Esophagus muscularis mucosa (tissue), 4 donors: ENCODE results near the gene UPP2. TPM values are rescaled to one million over a fixed set of nuclear protein-coding genes. Genes with fewer than 3 reads are reported as not detected.

Experiments used
- DNase-seq: peaks from one replicate; pipeline ENCODE4 v3.0.0-alpha.2; 2017; ENCODE audit errors: extremely low spot score
- H3K27ac ChIP-seq, 4 donors: fragments of 200-600 bp; sonication (generic); replicated peaks in 1 of 4; 1 replicate in 3 of 4; 2 replicates in 1 of 4; pipeline ENCODE4 v1.5.1; 2016 to 2019; ENCODE audit warnings: mild to moderate bottlenecking in 1 of 4
- H3K27me3 ChIP-seq, 4 donors: fragments of 200-600 bp; sonication (generic); one replicate each; pipeline versions ENCODE4 v1.5.1 to v1.6.0; 2016 to 2019
- H3K36me3 ChIP-seq, 4 donors: fragments of 200-600 bp; sonication (generic); one replicate each; pipeline ENCODE4 v1.5.1; 2016 to 2019
- H3K4me1 ChIP-seq, 4 donors: fragments of 200-600 bp; sonication (generic); one replicate each; pipeline ENCODE4 v1.5.1; 2016 to 2019
- H3K4me3 ChIP-seq, 4 donors: fragments of 200-600 bp; sonication (generic); 1 replicate in 2 of 4; 2 replicates in 2 of 4; pipeline ENCODE4 v1.5.1; 2016 to 2019; ENCODE audit warnings: mild to moderate bottlenecking in 4 of 4, moderate library complexity in 1 of 4
- H3K9me3 ChIP-seq, 4 donors: fragments of 200-600 bp; sonication (generic); 1 replicate in 3 of 4; 2 replicates in 1 of 4; pipeline ENCODE4 v1.5.1; 2016 to 2019
- CTCF ChIP-seq, 3 experiments: fragments of 200-600 bp in 2 of 3; fragments of 450-650 bp in 1 of 3; sonication (generic) in 2 of 3; IDR thresholded peaks; one replicate each; pipeline ENCODE4 v1.5.1; 2017 to 2019; ENCODE audit warnings: antibody characterized with exemption in 3 of 3, mild to moderate bottlenecking in 2 of 3, moderate library complexity in 1 of 3
- EP300 ChIP-seq: sonication (generic); formaldehyde crosslinking; IDR thresholded peaks from one replicate; pipeline ENCODE4 v1.6.1; 2017; ENCODE audit warnings: antibody characterized with exemption
- POLR2A ChIP-seq: fragments of 450-650 bp; IDR thresholded peaks from one replicate; pipeline ENCODE4 v1.6.1; 2017; ENCODE audit warnings: antibody characterized with exemption, moderate library complexity, mild to moderate bottlenecking, low read depth
- POLR2AphosphoS5 ChIP-seq, 2 donors: sonication (generic); formaldehyde crosslinking; IDR thresholded peaks; one replicate each; pipeline ENCODE4 v1.6.1; 2017; ENCODE audit warnings: antibody characterized with exemption in 2 of 2
- WGBS: methylation state at CpG from one replicate; pipeline ENCODE4 v1.1.5; 2018; 5-methylcytosine and 5-hydroxymethylcytosine counted together
- intact Hi-C: fragments of 100-400 bp; cut with DNase I; formaldehyde crosslinking; loops from one replicate; pipeline ENCODE4 v1.15.1; 2023
- total RNA-seq, 4 donors: library from RNA; depleted of rRNA; stranded (reverse); fragments of >200 nt; gene quantifications; one replicate each; pipeline versions ENCODE4 v1.1.0 to v1.2.1, GENCODE V29; 2016

The UPP2 gene
- total RNA-seq, 4 donors from 2014 or later = not detected

- intact Hi-C loops = no loop called here
- no CpG with 5 or more reads among the region's 2 CpGs for WGBS
Observed at GRCh38 chr2:158094487-158095092, 7.1 kb upstream of the UPP2 start.

GRCh38 chr2:158095269-158095668, 6.4 kb upstream of the UPP2 start:
- TF ChIP-seq CTCF (IDR thresholded peaks at IDR 0.05) (no peak), POLR2AphosphoS5 (IDR thresholded peaks at IDR 0.05) (no peak), EP300 (no peak), POLR2A (no peak)
- DNase-seq = no peak

More at GRCh38 chr2:158094487-158095092, 7.1 kb upstream of the UPP2 start:
- Histone ChIP-seq H3K4me1 (no peaks in the 10 kb centered on the region), H3K4me3 (no peak overlapping the region), H3K27ac (no peak overlapping the region), H3K9me3 (no peaks in the 10 kb centered on the region), H3K36me3 (no peaks in the 10 kb centered on the region), H3K27me3 (no peaks in the 10 kb centered on the region)
- no peak for DNase-seq
- TF ChIP-seq CTCF (IDR thresholded peaks at IDR 0.05) (no peak), EP300 (no peak), POLR2AphosphoS5 (IDR thresholded peaks at IDR 0.05) (no peak), POLR2A (no peak)

GRCh38 chr2:158095912-158096311, 5.8 kb upstream of the UPP2 start:
- Histone ChIP-seq H3K9me3 (no peaks in the 10 kb centered on the region), H3K27ac (no peak overlapping the region), H3K4me1 (no peaks in the 10 kb centered on the region), H3K4me3 (no peak overlapping the region), H3K36me3 (no peaks in the 10 kb centered on the region), H3K27me3 (no peaks in the 10 kb centered on the region)
- intact Hi-C loops = no loop called here
- DNase-seq = no peak
- TF ChIP-seq POLR2AphosphoS5 (IDR thresholded peaks at IDR 0.05) (no peak), EP300 (no peak), POLR2A (no peak), CTCF (IDR thresholded peaks at IDR 0.05) (no peak)
- 85% methylated on average over 4 of the region's 4 CpGs for WGBS

More at GRCh38 chr2:158095269-158095668, 6.4 kb upstream of the UPP2 start:
- Histone ChIP-seq H3K27me3 (no peaks in the 10 kb centered on the region), H3K9me3 (no peaks in the 10 kb centered on the region), H3K36me3 (no peaks in the 10 kb centered on the region), H3K4me3 (no peak overlapping the region), H3K27ac (no peak overlapping the region), H3K4me1 (no peaks in the 10 kb centered on the region)
- intact Hi-C loops = no loop called here

GRCh38 chr2:158097481-158097880, 4.2 kb upstream of the UPP2 start:
- intact Hi-C loops = no loop called here
- Histone ChIP-seq H3K27ac (no peak overlapping the region), H3K4me1 (no peaks in the 10 kb centered on the region), H3K27me3 (no peaks in the 10 kb centered on the region), H3K4me3 (no peak overlapping the region), H3K9me3 (no peaks in the 10 kb centered on the region), H3K36me3 (no peaks in the 10 kb centered on the region)
- no peak for DNase-seq
- TF ChIP-seq POLR2AphosphoS5 (IDR thresholded peaks at IDR 0.05) (no peak), EP300 (no peak), POLR2A (no peak), CTCF (IDR thresholded peaks at IDR 0.05) (no peak)
- 64% methylated on average over 2 of the region's 2 CpGs for WGBS

GRCh38 chr2:158098178-158098577, 3.5 kb upstream of the UPP2 start:
- Histone ChIP-seq H3K4me1 (no peaks in the 10 kb centered on the region), H3K27me3 (no peaks in the 10 kb centered on the region), H3K27ac (no peak overlapping the region), H3K4me3 (no peak overlapping the region), H3K9me3 (no peaks in the 10 kb centered on the region), H3K36me3 (no peaks in the 10 kb centered on the region)
- TF ChIP-seq CTCF (IDR thresholded peaks at IDR 0.05) (no peak), POLR2AphosphoS5 (IDR thresholded peaks at IDR 0.05) (no peak), EP300 (no peak), POLR2A (no peak)
- WGBS = 84% methylated on average over 4 of the region's 4 CpGs
- DNase-seq = no peak
- intact Hi-C loops = no loop called here
